ENCODE measurements around the gene MPRIP. TPM values are rescaled to one million over a fixed set of nuclear protein-coding genes. Genes with fewer than 3 reads are reported as not detected.
A peak's percentile ranks its signal among the peaks of the same experiment; 100 is the strongest.

Gene MPRIP
- total and polyA plus RNA-seq, 8 donors, result 80.2 to 518 (median 190) TPM

DNA sequence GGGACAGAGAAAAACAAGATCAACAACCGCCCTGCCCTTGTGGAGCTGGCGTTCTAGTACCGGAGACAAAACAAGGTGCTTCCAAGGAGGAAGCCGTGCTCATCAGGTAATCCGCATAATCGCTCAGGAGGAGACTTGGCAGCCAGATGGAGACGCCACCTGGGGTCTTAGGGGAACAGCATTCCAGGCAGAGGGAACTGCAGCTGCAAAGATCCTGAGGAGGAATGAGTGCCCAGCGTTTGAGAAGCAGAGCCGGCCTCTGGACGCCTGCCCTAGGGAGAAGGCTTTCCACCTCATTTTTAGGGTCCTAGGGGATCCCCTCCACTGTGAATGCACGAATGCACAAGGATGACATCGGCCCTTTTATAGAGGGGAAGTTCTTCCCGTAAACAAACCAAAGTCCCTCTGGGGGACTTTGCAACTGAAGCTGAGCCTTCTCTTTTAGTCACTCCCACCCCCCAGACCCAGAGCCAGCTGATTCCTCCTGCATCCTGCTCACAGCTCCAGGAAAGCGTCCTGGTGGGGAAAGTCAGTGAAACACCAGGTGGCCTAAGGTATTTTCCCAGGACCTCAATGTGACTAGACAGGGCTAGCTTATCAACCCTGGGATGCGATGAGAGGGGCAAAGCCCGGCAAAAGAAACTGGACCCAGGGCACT lies 13.2 kb upstream of the MPRIP start:
- Histone ChIP-seq H3K9me3 (no peaks in the 10 kb centered on the region), H3K27me3 (no peaks in the 10 kb centered on the region), H3K4me1 (peaks cover 20 to 68% (median 58%) of the 10 kb centered on the region in 4 donors), H3K36me3 (no peaks in the 10 kb centered on the region), H3K27ac (peak overlapping the region; percentile 79 to 87 (median 82)), H3K4me3 (no peak overlapping the region)
- intact Hi-C loops (cut with DNase I; ENCODE audit: low total_unique reads), result no loop called here
- 71 to 82% (median 79%) methylated on average over 16 of the region's 16 CpGs for WGBS, 5 donors
- TF ChIP-seq POLR2AphosphoS5 (IDR thresholded peaks at IDR 0.05), result no peak
- TF ChIP-seq EP300 (IDR thresholded peaks at IDR 0.05), result no peak
- TF ChIP-seq, protein P1, sequence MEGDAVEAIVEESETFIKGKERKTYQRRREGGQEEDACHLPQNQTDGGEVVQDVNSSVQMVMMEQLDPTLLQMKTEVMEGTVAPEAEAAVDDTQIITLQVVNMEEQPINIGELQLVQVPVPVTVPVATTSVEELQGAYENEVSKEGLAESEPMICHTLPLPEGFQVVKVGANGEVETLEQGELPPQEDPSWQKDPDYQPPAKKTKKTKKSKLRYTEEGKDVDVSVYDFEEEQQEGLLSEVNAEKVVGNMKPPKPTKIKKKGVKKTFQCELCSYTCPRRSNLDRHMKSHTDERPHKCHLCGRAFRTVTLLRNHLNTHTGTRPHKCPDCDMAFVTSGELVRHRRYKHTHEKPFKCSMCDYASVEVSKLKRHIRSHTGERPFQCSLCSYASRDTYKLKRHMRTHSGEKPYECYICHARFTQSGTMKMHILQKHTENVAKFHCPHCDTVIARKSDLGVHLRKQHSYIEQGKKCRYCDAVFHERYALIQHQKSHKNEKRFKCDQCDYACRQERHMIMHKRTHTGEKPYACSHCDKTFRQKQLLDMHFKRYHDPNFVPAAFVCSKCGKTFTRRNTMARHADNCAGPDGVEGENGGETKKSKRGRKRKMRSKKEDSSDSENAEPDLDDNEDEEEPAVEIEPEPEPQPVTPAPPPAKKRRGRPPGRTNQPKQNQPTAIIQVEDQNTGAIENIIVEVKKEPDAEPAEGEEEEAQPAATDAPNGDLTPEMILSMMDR (IDR thresholded peaks at IDR 0.05), result no peak
- no peak for TF ChIP-seq POLR2A (IDR thresholded peaks at IDR 0.05)
- peak in 1 of 2 donors; percentile 54 for DNase-seq

DNA sequence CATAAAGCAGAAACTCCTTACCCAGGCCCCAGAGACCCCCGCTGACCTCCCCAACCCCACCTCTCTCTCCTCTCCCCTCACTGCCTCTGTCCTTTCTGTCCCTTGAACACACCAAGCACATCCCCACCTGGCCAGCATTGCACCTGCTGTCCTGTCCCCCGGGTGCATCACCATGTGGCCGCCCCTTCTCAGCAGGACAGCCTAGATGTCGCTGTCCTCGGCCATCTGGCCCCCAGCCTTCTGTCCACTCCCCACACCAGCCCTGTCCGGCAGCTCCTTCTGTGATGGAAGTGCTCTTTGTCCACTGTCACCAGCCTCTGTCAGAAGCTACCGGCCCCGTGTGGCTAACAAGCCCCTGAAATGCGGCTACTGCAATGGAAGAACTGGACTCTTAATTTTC lies 12.3 kb upstream of the MPRIP start:
- peak overlapping the region in 1 of 5 donors; percentile 83 for H3K27ac ChIP-seq
- H3K4me1 ChIP-seq, result peaks cover 20 to 62% (median 51%) of the 10 kb centered on the region in 4 donors
- H3K9me3 ChIP-seq, result no peaks in the 10 kb centered on the region
- intact Hi-C loops (cut with DNase I; ENCODE audit: low total_unique reads), result no loop called here
- no peak for TF ChIP-seq POLR2AphosphoS5 (IDR thresholded peaks at IDR 0.05)
- no peak for TF ChIP-seq POLR2A (IDR thresholded peaks at IDR 0.05)
- no peak for TF ChIP-seq EP300 (IDR thresholded peaks at IDR 0.05)
- TF ChIP-seq, protein P1 (IDR thresholded peaks at IDR 0.05), result no peak
- H3K4me3 ChIP-seq, result no peak overlapping the region
- DNase-seq, result no peak
- H3K36me3 ChIP-seq, result no peaks in the 10 kb centered on the region
- WGBS, 5 donors, result 78 to 89% (median 86%) methylated on average over 9 of the region's 9 CpGs
- no peaks in the 10 kb centered on the region for H3K27me3 ChIP-seq

DNA sequence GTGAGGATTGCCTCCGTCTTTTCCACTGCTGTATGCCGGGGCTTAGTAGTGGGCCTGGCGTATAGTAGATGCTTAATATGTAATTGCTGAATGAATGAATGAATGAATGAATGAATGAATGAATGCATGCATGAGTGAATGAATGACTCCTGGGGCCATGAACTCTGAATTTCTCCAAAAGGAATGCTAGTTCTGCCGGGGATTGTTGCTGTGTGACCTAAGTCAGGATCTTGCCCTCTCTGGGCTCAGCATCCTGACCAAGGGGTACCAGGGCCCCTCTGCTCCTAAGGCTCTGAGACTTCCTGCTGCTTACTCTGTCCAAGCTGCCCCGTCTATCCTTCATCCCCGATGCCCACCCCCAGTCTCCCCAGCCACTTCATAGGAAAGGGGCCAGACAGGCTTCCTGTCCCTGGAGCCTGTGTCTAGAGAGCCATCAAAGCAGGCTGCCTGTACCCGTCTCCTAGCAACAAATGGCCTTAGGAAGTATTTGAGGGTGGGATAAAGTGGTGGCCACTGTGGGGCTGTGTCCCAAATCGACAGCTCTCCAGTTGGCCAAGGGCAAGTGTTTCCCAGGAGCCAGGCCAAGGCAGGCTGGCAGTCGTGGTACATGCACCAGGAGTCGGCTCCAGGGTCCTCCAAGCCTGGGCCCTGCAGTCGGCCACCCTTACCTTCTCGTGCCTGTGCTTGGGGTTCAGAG lies 11.6 kb upstream of the MPRIP start:
- H3K9me3 ChIP-seq, result no peaks in the 10 kb centered on the region
- H3K4me3 ChIP-seq, result no peak overlapping the region
- TF ChIP-seq EP300 (IDR thresholded peaks at IDR 0.05) (no peak), POLR2A (IDR thresholded peaks at IDR 0.05) (no peak), POLR2AphosphoS5 (IDR thresholded peaks at IDR 0.05) (no peak)
- TF ChIP-seq, protein P1 (IDR thresholded peaks at IDR 0.05), result no peak
- peaks cover 20 to 55% (median 44%) of the 10 kb centered on the region in 4 donors for H3K4me1 ChIP-seq
- H3K27me3 ChIP-seq, result no peaks in the 10 kb centered on the region
- no peak for DNase-seq
- no peaks in the 10 kb centered on the region for H3K36me3 ChIP-seq
- 62 to 78% (median 69%) methylated on average over 11 to 12 of the region's 12 CpGs for WGBS, 5 donors
- intact Hi-C loops (cut with DNase I; ENCODE audit: low total_unique reads), result no loop called here
- H3K27ac ChIP-seq, result no peak overlapping the region

DNA sequence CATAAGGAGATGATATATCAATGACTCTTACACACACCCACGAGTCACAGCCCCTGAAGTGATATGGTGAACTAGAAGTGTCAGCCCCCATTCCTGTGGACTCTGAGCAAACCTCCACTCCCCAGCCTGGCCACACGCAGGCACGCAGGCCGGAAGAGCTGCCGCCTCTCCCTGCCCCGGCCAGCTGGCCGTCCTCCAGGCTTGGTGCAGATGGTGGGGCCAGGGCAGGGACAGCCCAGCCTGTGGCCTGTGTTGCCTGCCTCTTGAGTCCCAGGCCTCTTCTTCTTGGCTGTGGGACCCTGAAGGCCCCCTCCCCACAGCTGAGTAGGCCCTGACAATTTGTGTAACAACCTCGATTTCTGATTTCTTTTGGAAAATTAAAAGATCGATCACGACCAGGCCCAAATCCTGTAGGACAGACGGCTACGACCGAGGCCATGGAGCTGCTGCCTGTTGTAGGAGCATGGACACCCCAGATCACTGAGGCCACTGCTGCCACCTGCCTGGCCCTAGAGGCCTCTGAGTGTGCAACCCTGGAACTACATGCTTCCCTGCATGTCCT lies 10.0 kb upstream of the MPRIP start:
- peak overlapping the region; percentile 64 to 84 (median 78) for H3K27ac ChIP-seq
- TF ChIP-seq, protein P1 (IDR thresholded peaks at IDR 0.05), result peak in 1 of 7 experiments; percentile 21
- TF ChIP-seq POLR2AphosphoS5 (IDR thresholded peaks at IDR 0.05) (peak in 2 of 3 donors; percentile 50 to 71), EP300 (IDR thresholded peaks at IDR 0.05) (no peak)
- H3K9me3 ChIP-seq, result no peaks in the 10 kb centered on the region
- intact Hi-C loops (cut with DNase I; ENCODE audit: low total_unique reads), result no loop called here
- H3K4me1 ChIP-seq, result peaks cover 16 to 62% (median 43%) of the 10 kb centered on the region in 4 donors
- no peaks in the 10 kb centered on the region for H3K36me3 ChIP-seq
- DNase-seq, result peak; percentile 84 to 89
- WGBS, 5 donors, result 16 to 36% (median 31%) methylated on average over 12 to 13 of the region's 13 CpGs
- H3K4me3 ChIP-seq, result no peak overlapping the region
- no peaks in the 10 kb centered on the region for H3K27me3 ChIP-seq
